PC-3 (cell line): ENCODE results near the gene TNFRSF11A. TPM values are rescaled to one million over a fixed set of nuclear protein-coding genes. Genes with fewer than 3 reads are reported as not detected.

ENCODE experiments used
- ATAC-seq: fragments of 200-7000 bp; cut with Tn5 transposase; 2 replicates; pipeline ENCODE4 v1.9.1; 2020; ENCODE audit warnings: mild to moderate bottlenecking, moderate library complexity
- BruUV-seq: library from RNA; stranded (reverse); fragments of 400-500 nt; replicated peaks from 2 replicates; lab custom pipeline; 2021; lab: Mats Ljungman, UMichigan
- CTCF ChIA-PET: fragments of 300-600 bp; sonication (Branson Sonifier 250); formaldehyde crosslinking; loops from one replicate; lab custom pipeline; 2022; ENCODE audit warnings: antibody characterized with exemption; lab: Charles Lee
- POLR2A ChIA-PET: fragments of 300-600 bp; sonication (Branson Sonifier 250); formaldehyde crosslinking; loops from one replicate; lab custom pipeline; 2022; ENCODE audit warnings: antibody characterized with exemption; ENCODE audit not compliant: unreplicated experiment; lab: Charles Lee
- DNase-seq: peaks from one replicate; pipeline ENCODE4 v3.0.0-alpha.2; 2015
- H2AFZ ChIP-seq: fragments of 300-600 bp; sonication (generic); 2 replicates; pipeline ENCODE4 v1.6.0; 2016; ENCODE audit warnings: antibody characterized with exemption, low read length
- H3F3A ChIP-seq: fragments of 300-600 bp; sonication (generic); one replicate; pipeline ENCODE4 v1.6.0; 2017; ENCODE audit warnings: antibody characterized with exemption, low read length, control low read depth, mild to moderate bottlenecking; ENCODE audit not compliant: unreplicated experiment
- H3K27ac ChIP-seq: fragments of 300-600 bp; sonication (generic); 2 replicates; pipeline ENCODE4 v1.5.1; 2016; ENCODE audit warnings: mild to moderate bottlenecking, low read length
- H3K27me3 ChIP-seq: fragments of 300-600 bp; sonication (generic); 2 replicates; pipeline ENCODE4 v1.6.1; 2016; ENCODE audit warnings: low read length, mixed read lengths
- H3K36me3 ChIP-seq: fragments of 300-600 bp; sonication (generic); 2 replicates; pipeline ENCODE4 v1.6.1; 2016; ENCODE audit warnings: low read depth, mixed run types, low read length, mixed read lengths
- H3K4me1 ChIP-seq: fragments of 300-600 bp; sonication (generic); 2 replicates; pipeline ENCODE4 v1.5.1; 2016; ENCODE audit warnings: low read length; ENCODE audit not compliant: insufficient read depth
- H3K4me2 ChIP-seq: fragments of 300-600 bp; sonication (generic); 2 replicates; pipeline ENCODE4 v1.6.0; 2016; ENCODE audit warnings: low read length
- H3K4me3 ChIP-seq: fragments of 300-600 bp; sonication (generic); 2 replicates; pipeline ENCODE4 v1.5.1; 2016; ENCODE audit warnings: mild to moderate bottlenecking, low read length, mixed read lengths
- H3K79me2 ChIP-seq: fragments of 300-600 bp; sonication (generic); 2 replicates; pipeline ENCODE4 v1.6.1; 2017; ENCODE audit warnings: low read length, mixed read lengths
- H3K9ac ChIP-seq: fragments of 300-600 bp; sonication (generic); 2 replicates; pipeline ENCODE4 v1.6.0; 2016; ENCODE audit warnings: mild to moderate bottlenecking, low read length
- H3K9me2 ChIP-seq: fragments of 300-600 bp; sonication (generic); replicated peaks from 2 replicates; pipeline ENCODE4 v1.6.1; 2016; ENCODE audit warnings: mixed run types, low read length, mixed read lengths
- H3K9me3 ChIP-seq: fragments of 300-600 bp; sonication (generic); 2 replicates; pipeline ENCODE4 v1.6.1; 2016; ENCODE audit warnings: low read length, mixed read lengths
- H4K20me1 ChIP-seq: fragments of 300-600 bp; sonication (generic); 2 replicates; pipeline ENCODE4 v1.6.1; 2016; ENCODE audit warnings: low read length, mixed read lengths
- EZH2 ChIP-seq: fragments of 300-600 bp; sonication (generic); IDR thresholded peaks from one replicate; pipeline ENCODE4 v1.6.1; 2017; ENCODE audit warnings: antibody characterized with exemption, mild to moderate bottlenecking, low read length; ENCODE audit not compliant: unreplicated experiment
- EZH2phosphoT487 ChIP-seq: fragments of 300-600 bp; sonication (generic); IDR thresholded peaks from 2 replicates; pipeline ENCODE4 v1.6.1; 2018; ENCODE audit warnings: mild to moderate bottlenecking, antibody characterized with exemption, low read length, borderline replicate concordance
- intact Hi-C: fragments of 100-400 bp; cut with micrococcal nuclease; formaldehyde crosslinking; loops from 2 replicates; pipeline ENCODE4 v1.9.0; 2023
- total RNA-seq: library from RNA; depleted of rRNA; stranded (reverse); fragments of >200 nt; gene quantifications from 2 replicates; pipeline ENCODE4 v1.2.3, GENCODE V29; 2014; rRNA removed

TNFRSF11A gene
- total RNA-seq, 1 experiment from 2014 or later, result 26.5 TPM

DNA sequence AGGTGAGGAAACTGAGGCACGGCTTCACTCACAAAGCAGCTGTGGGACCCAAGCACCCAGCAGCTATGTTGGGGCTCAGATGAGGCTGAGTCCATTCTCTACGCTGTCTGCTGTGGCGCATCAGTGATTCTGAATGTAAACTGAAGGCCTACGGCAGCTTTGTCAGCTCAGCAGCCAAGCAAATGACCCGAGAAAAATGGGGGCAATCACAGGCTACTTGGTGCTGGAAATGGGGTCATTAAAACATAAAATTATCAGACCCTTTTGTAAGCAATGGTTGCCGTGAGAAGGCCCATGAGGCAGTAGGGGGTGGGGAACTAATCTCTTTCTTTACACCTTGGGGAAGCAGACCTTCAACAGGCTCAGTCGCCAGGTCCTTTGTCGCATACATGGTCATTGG lies 113.8 kb downstream of the TNFRSF11A start:
- H3K27ac ChIP-seq, result no peak overlapping the region
- no peak overlapping the region for H3K4me2 ChIP-seq
- no peaks in the 10 kb centered on the region for H4K20me1 ChIP-seq
- H3K9me2 ChIP-seq, result no peaks in the 10 kb centered on the region
- no peak for TF ChIP-seq EZH2
- TF ChIP-seq EZH2phosphoT487, result no peak
- H3K9me3 ChIP-seq, result no peaks in the 10 kb centered on the region
- H3F3A ChIP-seq, result no peaks in the 10 kb centered on the region
- H3K4me3 ChIP-seq, result no peak overlapping the region
- CTCF ChIA-PET, result no interaction called here
- H3K9ac ChIP-seq, result no peak overlapping the region
- BruUV-seq, result no TSS peak
- no peaks in the 10 kb centered on the region for H3K27me3 ChIP-seq
- POLR2A ChIA-PET, result no interaction called here
- intact Hi-C loops, result no loop called here
- no peaks in the 10 kb centered on the region for H3K36me3 ChIP-seq
- H3K79me2 ChIP-seq, result no peaks in the 10 kb centered on the region
- H2AFZ ChIP-seq, result no peak overlapping the region
- no peaks in the 10 kb centered on the region; the same call in 1 of the 2 replicates for H3K4me1 ChIP-seq
- DNase-seq (no peak), ATAC-seq (no peak)

Other genes with a start within 250 kb of the TNFRSF11A start
- gene PIGN, start 138.3 kb upstream of the TNFRSF11A start, total RNA-seq, result 20.3 and 22.7 TPM in 2 replicates
- gene RELCH, start 138.1 kb upstream of the TNFRSF11A start, total RNA-seq, result 17.3 and 21.6 TPM in 2 replicates
- gene ZCCHC2, start 197.7 kb downstream of the TNFRSF11A start, total RNA-seq, result 17.3 and 24.9 TPM in 2 replicates